Activated T-helper 1 cell treated with anti-CD3 and anti-CD28 coated beads, Interleukin-12 subunit alpha, Interleukin-12 subunit beta, Interleukin-2, Interleukin-4 antibody, amounts not matched to agents 30 ng/mL and 10 ng/mL and 1 ng/mL, durations not matched to agents 14 hours and 24 hours and 36 hours (primary cell): ENCODE measurements around the gene TECPR2. TPM values are rescaled to one million over a fixed set of nuclear protein-coding genes. Genes with fewer than 3 reads are reported as not detected.

ENCODE experiments used
- DNase-seq: peaks from one replicate; pipeline ENCODE4 v3.0.0; 2021; ENCODE audit warnings: low spot score
- H3K27ac Mint-ChIP-seq: one replicate; pipeline ENCODE4 v1.8.0; 2021; ENCODE audit warnings: mild to moderate bottlenecking, mixed read lengths
- H3K27me3 Mint-ChIP-seq: one replicate; pipeline ENCODE4 v1.8.0; 2022; ENCODE audit warnings: mild to moderate bottlenecking, moderate library complexity, mixed read lengths; ENCODE audit not compliant: insufficient read depth
- H3K36me3 Mint-ChIP-seq: one replicate; pipeline ENCODE4 v1.8.0; 2021; ENCODE audit warnings: low read depth, mixed read lengths
- H3K4me1 Mint-ChIP-seq: one replicate; pipeline ENCODE4 v1.8.0; 2021; ENCODE audit warnings: low read depth, mixed read lengths
- H3K4me3 Mint-ChIP-seq: one replicate; pipeline ENCODE4 v1.8.0; 2021; ENCODE audit warnings: mild to moderate bottlenecking, moderate library complexity, mixed read lengths
- H3K9me3 Mint-ChIP-seq: one replicate; pipeline ENCODE4 v1.8.0; 2021; ENCODE audit warnings: mixed read lengths
- intact Hi-C: fragments of 100-400 bp; cut with micrococcal nuclease; formaldehyde crosslinking; loops from one replicate; pipeline ENCODE4 v1.15.1; 2024
- total RNA-seq: library from RNA; stranded (reverse); gene quantifications from 2 replicates; pipeline ENCODE4 v1.2.3, GENCODE V29; 2022

The TECPR2 gene
- total RNA-seq, 1 donor from 2014 or later, result 10.1 TPM

DNA sequence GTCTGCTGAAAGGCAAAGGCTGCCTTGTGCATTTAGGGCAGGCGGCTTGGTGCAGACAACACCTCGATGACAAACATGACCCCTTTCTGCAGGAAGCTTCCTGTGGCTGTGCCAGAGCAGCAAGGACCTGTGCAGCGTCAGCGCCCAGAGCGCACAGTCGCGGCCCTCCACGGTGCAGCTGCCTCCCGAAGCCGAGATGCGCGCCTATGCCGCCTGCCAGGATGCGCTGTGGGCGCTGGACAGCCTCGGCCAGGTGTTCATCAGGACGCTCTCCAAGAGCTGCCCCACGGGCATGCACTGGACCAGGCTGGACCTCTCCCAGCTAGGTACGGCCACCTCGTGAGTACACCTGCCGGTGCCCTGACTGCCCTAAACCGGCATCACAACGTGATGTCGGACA is 89.6 kb downstream of the TECPR2 start:
- H3K27me3 Mint-ChIP-seq, result no peaks in the 10 kb centered on the region
- H3K9me3 Mint-ChIP-seq, result no peaks in the 10 kb centered on the region
- intact Hi-C loops, result no loop called here
- DNase-seq, result no peak
- no peak overlapping the region for H3K27ac Mint-ChIP-seq
- H3K4me3 Mint-ChIP-seq, result no peak overlapping the region
- H3K36me3 Mint-ChIP-seq, result peaks cover 4% of the 10 kb centered on the region
- H3K4me1 Mint-ChIP-seq, result no peaks in the 10 kb centered on the region

DNA sequence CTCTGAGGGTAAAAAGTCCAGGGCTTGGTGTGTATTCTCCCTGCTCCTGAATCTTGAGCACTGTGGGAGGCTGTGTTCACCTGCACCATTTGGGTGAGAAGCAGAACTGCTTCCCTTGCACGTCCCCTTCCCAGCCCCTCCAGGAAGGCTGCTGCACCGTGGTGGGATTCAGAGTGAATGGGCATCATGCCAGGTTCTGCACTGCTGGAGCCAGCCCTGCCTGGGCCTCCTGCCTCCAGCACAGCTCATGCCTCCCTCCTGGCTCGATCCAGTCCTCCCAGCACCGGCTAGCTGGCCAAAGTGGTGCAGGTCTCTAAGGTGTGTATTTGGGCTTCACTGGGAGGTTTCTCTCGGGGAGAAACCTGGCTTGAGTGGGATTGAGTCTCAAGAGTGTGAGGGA is 92.0 kb downstream of the TECPR2 start:
- intact Hi-C loops, result no loop called here
- no peaks in the 10 kb centered on the region for H3K27me3 Mint-ChIP-seq

DNA sequence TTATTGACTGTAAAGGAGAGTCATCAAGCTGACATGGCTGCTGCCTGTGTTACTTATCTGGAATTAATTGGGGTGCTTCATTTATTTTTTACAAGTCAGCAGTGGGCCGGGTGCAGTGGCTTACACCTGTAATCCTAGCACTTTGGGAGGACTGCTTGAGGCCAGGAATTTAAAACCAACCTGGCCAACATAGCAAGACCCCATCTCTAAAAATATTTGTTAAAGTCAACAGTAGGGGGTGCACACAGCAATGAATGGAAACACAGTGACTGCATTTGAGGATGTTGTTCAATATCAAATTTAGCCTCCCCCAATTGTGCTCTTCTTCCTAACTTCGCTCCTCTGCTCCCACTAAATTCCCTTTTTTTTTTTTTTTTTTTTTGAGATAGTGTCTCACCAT is 94.8 kb downstream of the TECPR2 start:
- H3K4me1 Mint-ChIP-seq, result peaks cover 10% of the 10 kb centered on the region
- H3K4me3 Mint-ChIP-seq, result no peak overlapping the region
- no peaks in the 10 kb centered on the region for H3K27me3 Mint-ChIP-seq
- no peak overlapping the region for H3K27ac Mint-ChIP-seq
- H3K36me3 Mint-ChIP-seq, result peaks cover 7% of the 10 kb centered on the region
- DNase-seq, result no peak
- intact Hi-C loops, result no loop called here
- no peaks in the 10 kb centered on the region for H3K9me3 Mint-ChIP-seq

More for the DNA sequence above, 92.0 kb downstream of the TECPR2 start:
- H3K9me3 Mint-ChIP-seq, result no peaks in the 10 kb centered on the region
- DNase-seq, result no peak
- H3K4me3 Mint-ChIP-seq, result no peak overlapping the region
- peaks cover 7% of the 10 kb centered on the region for H3K36me3 Mint-ChIP-seq
- no peak overlapping the region for H3K27ac Mint-ChIP-seq
- no peaks in the 10 kb centered on the region for H3K4me1 Mint-ChIP-seq

DNA sequence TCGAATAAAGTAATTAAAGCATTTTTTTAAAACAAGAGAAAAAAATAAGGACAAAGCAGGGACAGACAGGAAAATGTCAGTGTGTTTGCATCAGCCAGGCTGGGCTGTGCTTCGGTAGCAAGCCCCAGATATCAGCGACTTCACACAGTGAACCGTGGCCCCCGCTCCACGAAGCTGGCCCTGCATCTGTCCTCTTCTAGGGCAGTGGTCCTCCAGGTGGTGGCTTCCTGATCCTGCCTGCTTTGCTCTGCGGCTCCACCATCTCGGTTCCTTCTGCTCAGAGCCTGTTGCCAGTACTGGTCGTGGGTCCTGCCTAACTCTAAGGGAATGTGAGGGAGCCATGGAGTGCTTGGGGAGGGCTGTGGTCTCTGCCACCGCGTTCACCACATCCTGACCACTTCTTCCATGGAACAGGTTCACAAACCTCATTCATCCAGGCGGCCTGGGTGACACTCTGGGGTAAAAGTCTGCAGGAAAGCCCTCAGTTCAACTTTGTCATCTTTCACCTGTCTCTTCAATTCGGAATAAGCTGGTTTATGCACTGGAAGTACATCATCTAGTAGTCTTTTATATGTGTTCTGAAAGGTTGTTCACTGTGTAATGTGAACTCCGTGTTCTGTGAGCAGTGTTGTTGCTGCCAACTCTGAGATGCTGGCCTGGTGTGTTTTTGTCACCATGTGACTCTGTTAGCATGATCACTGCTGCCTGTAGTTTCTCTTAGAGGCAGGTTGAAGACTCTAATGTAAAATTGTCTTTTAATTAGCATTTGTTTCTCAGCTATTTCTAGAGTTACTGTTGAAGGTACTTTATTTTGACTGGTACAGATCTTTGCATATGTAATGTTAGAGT is 99.0 kb downstream of the TECPR2 start:
- peaks cover 11% of the 10 kb centered on the region for H3K36me3 Mint-ChIP-seq
- H3K27ac Mint-ChIP-seq, result no peak overlapping the region

DNA sequence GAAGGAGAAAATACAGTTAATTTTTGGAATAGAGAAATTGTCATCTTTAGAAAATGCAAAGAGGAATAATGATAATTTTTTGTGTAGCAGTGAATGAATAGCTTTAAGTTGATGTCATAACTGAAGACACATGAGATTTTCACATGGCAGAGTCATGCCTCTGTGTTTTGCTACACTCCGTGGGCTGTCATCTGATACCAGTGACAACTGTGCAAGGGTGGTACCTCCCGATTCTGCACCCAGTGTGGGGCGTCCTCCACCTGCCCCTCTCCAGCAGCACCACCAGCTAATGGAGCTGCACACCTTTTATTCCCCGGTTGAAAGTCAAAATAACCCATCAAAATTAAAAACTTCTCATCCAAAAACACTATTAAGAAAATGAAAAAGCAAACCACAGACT is 99.7 kb downstream of the TECPR2 start:
- Mint-ChIP-seq H3K9me3 (no peaks in the 10 kb centered on the region), H3K4me1 (peaks cover 12% of the 10 kb centered on the region), H3K27me3 (no peaks in the 10 kb centered on the region), H3K27ac (no peak overlapping the region), H3K36me3 (peaks cover 15% of the 10 kb centered on the region), H3K4me3 (no peak overlapping the region)
- intact Hi-C loops, result no loop called here
- DNase-seq, result no peak

More for the DNA sequence above, 99.0 kb downstream of the TECPR2 start:
- Mint-ChIP-seq H3K4me1 (peaks cover 12% of the 10 kb centered on the region), H3K4me3 (no peak overlapping the region), H3K9me3 (no peaks in the 10 kb centered on the region), H3K27me3 (no peaks in the 10 kb centered on the region)
- intact Hi-C loops, result no loop called here
- DNase-seq, result no peak

DNA sequence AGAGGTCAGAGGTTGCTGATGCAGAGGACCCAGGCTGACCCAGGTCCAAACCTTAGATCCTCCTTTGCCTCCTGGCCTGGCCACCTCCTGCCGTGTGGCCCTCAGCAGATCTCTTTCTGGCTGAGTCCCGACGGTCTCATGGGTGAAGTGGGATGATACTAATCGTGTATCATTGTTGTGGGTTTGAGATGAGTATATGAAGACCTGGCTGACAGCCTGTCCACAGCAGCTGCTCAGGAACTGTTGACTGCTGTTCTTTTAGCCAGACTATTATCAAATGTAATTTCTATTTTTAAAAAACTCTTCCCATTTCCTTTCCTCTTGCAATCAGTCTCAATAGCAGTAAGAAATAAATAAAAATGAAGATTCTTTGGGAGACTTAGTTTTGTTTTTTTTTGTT is 101.3 kb downstream of the TECPR2 start:
- Mint-ChIP-seq H3K27ac (no peak overlapping the region), H3K27me3 (no peaks in the 10 kb centered on the region), H3K36me3 (peaks cover 12% of the 10 kb centered on the region), H3K4me3 (no peak overlapping the region), H3K4me1 (peaks cover 12% of the 10 kb centered on the region), H3K9me3 (no peaks in the 10 kb centered on the region)
- no peak for DNase-seq
- intact Hi-C loops, result no loop called here

DNA sequence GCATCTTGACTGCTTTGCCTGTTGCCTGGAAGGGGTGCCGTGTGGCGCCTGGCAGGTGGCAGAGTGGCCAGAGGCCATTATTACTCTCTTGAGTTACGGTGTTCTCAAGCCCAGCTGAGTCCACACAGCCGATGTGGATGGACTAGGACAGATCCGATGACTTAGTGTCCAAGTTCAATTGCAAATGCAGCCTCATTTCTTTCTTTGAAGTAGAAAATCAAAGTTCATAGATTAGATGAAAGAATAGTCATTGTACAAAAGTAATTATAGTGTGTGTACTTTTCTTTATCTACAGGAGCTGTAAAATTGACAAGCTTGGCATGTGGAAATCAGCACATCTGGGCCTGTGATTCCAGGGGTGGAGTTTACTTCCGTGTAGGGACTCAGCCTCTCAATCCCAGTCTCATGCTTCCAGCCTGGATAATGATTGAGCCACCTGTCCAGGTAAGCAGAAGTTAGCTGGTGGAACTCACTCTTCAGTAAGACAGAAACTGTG is 102.2 kb downstream of the TECPR2 start:
- H3K4me1 Mint-ChIP-seq, result peaks cover 12% of the 10 kb centered on the region
- H3K4me3 Mint-ChIP-seq, result no peak overlapping the region
- intact Hi-C loops, result no loop called here
- DNase-seq, result no peak
- H3K9me3 Mint-ChIP-seq, result no peaks in the 10 kb centered on the region
- peaks cover 15% of the 10 kb centered on the region for H3K36me3 Mint-ChIP-seq
- H3K27ac Mint-ChIP-seq, result no peak overlapping the region
- H3K27me3 Mint-ChIP-seq, result no peaks in the 10 kb centered on the region

DNA sequence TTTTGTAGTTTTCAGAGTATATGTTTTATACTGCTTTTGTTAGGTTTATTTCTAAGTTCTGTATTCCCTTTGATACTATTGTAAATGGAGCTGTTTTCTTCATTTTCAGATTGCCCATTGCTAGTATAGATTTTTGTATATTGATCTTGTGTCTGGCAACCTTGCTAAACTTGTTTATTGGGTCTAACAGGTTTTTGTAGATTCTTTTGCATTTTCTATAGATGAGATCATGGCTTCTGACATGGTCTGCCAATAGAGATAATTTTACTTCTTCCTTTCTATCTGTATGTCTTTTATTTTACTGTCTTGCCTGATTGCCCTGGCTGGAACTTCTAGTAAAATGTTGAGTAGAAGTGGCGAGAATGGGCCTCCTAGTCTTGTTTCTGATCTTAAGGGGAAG is 106.5 kb downstream of the TECPR2 start:
- H3K4me3 Mint-ChIP-seq, result no peak overlapping the region
- intact Hi-C loops, result no loop called here
- H3K9me3 Mint-ChIP-seq, result no peaks in the 10 kb centered on the region
- DNase-seq, result no peak
- no peak overlapping the region for H3K27ac Mint-ChIP-seq
- no peaks in the 10 kb centered on the region for H3K27me3 Mint-ChIP-seq
- H3K4me1 Mint-ChIP-seq, result peaks cover 8% of the 10 kb centered on the region
- H3K36me3 Mint-ChIP-seq, result peaks cover 11% of the 10 kb centered on the region

DNA sequence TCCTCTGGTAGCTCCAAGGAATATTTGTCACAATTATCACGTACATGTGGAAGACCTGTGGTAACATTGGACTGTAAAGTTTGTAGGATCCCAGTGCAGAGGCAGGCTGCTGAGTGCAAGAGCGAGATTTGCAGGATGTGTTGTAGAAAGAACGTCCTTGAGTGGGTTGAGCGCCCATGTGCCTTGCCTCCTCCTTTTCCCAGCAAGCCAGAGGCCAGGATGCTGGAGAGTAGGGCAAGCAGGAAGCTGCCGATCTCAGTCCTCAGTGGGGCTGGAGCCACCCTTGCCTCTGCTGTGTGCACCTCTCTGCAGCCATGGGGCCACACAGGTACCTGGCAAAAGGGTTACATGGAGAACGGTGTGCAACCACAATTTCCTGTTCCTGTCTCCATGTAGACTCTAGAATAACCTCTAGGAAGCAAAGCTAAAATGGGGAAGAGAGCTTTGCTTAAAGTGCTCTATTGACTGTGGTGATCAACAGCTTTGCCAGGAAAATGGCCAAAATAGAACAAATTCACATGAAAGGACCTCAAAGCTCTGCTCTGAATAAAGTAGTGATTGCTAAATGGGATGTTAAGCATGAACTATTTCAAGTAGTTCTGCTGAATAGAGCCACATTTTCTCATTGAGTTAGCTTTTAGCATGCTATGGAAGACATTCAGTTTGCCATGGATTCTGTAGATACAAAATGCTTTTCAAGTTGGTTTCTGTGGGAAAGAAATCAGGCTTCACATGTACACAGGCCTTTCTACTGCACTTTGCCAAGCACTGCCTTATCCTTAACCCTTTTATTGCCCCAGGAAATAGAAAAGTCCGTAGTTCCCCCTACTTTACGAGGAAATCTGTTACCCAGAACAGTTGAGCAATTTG is 109.4 kb downstream of the TECPR2 start:
- peaks cover 3% of the 10 kb centered on the region for H3K36me3 Mint-ChIP-seq
- peaks cover 8% of the 10 kb centered on the region for H3K4me1 Mint-ChIP-seq
- H3K4me3 Mint-ChIP-seq, result no peak overlapping the region
- no peaks in the 10 kb centered on the region for H3K9me3 Mint-ChIP-seq
- no peak overlapping the region for H3K27ac Mint-ChIP-seq
- no peaks in the 10 kb centered on the region for H3K27me3 Mint-ChIP-seq
- no peak for DNase-seq
- intact Hi-C loops, result no loop called here

DNA sequence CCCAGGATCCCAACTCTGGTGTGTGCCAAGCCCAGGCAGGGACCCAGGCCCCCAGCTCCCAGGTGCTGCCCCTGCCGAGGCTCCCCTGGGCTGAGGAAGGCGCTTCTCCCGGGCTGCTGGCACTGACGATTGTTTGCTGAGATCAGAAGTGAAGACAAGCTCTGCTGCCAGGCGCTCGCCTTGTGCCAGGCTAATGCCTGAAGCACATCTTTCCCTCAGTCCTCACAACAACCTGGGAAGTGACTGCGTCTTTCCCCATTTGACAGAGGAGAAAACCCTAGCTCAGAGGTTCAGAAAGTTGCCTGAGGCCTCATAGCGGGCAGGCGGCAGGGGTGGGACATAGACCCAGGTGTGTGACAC is 110.0 kb downstream of the TECPR2 start:
- H3K27ac Mint-ChIP-seq, result no peak overlapping the region
- H3K27me3 Mint-ChIP-seq, result no peaks in the 10 kb centered on the region
- H3K4me1 Mint-ChIP-seq, result peaks cover 8% of the 10 kb centered on the region
- H3K4me3 Mint-ChIP-seq, result no peak overlapping the region
- H3K9me3 Mint-ChIP-seq, result no peaks in the 10 kb centered on the region
- intact Hi-C loops, result no loop called here
- no peak for DNase-seq
- H3K36me3 Mint-ChIP-seq, result peaks cover 3% of the 10 kb centered on the region

DNA sequence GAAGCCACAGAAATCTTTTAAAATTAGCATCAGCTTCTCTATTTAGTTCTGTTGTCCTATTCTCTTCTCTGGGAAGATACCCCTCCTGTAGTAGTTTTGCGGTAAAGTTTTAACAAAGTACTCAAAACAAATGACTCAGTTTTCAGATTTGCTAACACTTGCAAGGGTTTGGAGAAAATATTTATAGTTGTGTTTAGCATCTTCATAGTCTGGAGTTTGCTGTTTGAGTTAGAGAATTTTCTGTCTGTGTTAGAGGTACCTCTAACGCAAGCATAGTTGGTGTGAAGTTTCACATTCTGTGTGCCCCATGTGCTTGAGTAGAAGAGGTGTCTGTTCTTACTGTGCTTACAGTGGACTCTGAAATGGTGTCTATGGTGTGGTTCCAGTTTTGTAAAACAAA is 110.8 kb downstream of the TECPR2 start:
- Mint-ChIP-seq H3K36me3 (peaks cover 3% of the 10 kb centered on the region), H3K27me3 (no peaks in the 10 kb centered on the region), H3K4me1 (peaks cover 8% of the 10 kb centered on the region), H3K9me3 (no peaks in the 10 kb centered on the region), H3K4me3 (no peak overlapping the region), H3K27ac (no peak overlapping the region)
- no peak for DNase-seq
- intact Hi-C loops, result no loop called here

DNA sequence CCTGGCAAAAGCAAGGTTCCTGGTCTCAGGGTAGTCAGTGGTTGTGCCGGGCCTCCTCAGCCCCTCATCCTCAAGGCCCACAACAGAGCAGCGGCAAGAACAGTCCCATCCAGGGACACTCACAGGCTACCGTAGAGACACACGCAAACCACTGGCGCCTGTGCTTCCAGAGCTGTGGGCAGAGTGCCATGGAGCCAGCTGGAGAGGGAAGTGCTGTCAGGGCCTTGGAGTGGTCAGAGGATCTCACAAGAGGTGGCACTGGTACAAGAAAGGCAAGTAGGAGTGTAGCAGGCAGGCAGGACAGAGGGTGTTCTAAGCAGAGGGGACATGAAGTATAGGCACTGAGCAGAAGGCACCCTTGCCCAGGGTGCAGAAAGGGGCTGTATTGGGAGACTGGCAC is 112.2 kb downstream of the TECPR2 start:
- Mint-ChIP-seq H3K36me3 (peaks cover 1% of the 10 kb centered on the region), H3K4me1 (peaks cover 8% of the 10 kb centered on the region)

DNA sequence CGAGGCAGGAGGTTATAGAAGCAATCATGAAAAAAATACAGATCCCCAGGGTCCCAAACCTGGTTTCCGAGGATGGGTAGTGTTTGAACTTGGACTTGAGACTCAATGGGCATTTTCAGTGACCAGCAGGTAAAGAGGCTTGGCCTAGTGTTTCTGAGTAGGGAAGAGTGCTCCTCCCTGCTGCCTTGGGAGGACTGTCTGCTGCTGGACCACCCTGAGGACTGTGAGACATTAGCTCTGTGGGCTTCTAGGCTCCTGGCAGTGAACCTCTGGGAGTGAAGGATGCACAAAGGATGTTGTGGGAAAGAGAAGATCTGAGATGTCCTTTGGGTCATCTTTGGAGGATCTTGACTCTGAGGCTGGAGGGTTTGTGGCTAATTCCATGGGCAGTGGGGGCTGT is 116.4 kb downstream of the TECPR2 start:
- Mint-ChIP-seq H3K4me1 (no peaks in the 10 kb centered on the region), H3K4me3 (no peak overlapping the region), H3K36me3 (peaks cover 4% of the 10 kb centered on the region), H3K9me3 (no peaks in the 10 kb centered on the region), H3K27me3 (no peaks in the 10 kb centered on the region), H3K27ac (no peak overlapping the region)
- no peak for DNase-seq
- intact Hi-C loops, result no loop called here

More for the DNA sequence above, 112.2 kb downstream of the TECPR2 start:
- intact Hi-C loops, result no loop called here
- no peak for DNase-seq
- H3K4me3 Mint-ChIP-seq, result no peak overlapping the region
- H3K27ac Mint-ChIP-seq, result no peak overlapping the region
- no peaks in the 10 kb centered on the region for H3K9me3 Mint-ChIP-seq
- no peaks in the 10 kb centered on the region for H3K27me3 Mint-ChIP-seq
